Stimulated activated CD8-positive, alpha-beta memory T cell treated with anti-CD3 and anti-CD28 coated beads, Interleukin-4, amount 100 ng/mL, for 24 hours (primary cell): Measurements from ENCODE around the gene SMIM35.
A peak's percentile ranks its signal among the peaks of the same experiment; 100 is the strongest.

Experiments used
- DNase-seq: peaks from one replicate; pipeline ENCODE4 v3.0.0-alpha.2; 2020; ENCODE audit warnings: low read depth

SMIM35 gene

DNA sequence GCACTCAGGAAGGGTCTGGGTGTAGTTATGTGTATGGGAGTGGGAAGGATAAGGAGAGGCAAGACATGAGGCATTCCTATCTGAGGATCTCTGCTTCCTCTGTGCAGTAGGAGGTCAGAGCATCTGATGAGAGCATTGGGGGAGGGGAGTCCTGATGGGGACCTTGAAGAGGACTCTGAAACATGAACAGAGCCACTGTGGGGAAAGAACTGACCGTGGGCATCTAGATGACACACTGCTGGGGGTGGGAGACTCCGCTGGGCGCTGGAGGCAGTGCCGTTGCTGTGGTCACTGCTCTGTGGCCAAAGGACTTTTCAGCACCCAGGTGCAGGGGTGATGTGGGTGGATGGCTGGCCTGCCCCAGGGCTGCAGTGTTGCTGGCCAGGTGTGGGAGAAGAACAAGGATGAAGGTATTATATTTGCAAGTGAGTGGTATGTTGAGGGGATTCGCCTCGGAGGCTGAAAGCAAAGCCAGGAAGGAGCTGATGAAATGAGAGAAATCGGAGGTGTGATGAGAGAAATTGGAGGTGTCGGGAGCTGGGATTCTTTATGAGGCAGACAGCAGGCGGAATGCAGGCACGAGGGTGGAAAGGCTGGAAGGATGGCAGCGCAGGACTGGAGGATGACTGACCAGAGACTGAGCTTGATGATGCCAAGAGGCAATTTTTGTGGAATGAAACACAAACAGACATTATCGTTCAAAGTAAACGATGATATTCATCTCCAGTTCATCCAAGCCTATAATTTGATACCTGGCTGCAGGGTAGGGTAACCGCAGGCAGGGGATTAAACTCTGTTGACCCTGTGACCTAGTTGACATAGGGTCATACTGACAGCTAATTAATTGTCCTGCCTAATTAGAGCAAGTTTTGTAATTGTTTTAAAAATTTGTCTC, 29.3 kb downstream of the SMIM35 start:
- DNase-seq, result no peak

DNA sequence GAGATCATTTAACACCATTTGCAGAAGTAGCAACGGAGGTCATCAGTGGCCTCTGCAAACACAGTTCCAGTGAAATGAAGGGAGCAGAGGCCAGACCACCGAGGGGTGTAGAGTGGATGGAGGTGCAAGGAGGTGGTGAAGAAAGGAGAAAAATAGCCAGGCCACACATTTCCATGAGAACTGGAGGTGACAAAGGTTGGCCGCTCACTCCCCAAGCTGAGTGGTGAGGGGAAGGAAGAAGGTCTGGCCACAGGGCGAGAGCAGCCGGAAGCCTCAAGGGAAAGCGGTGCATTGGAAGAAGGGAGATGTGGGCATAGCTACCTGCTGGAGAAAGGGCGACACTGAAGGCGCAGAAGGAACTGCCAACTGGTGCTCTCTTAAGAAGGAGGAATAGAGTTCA, 30.0 kb downstream of the SMIM35 start:
- no peak for DNase-seq

GRCh38 chr11:118055966-118056365, 30.8 kb downstream of the SMIM35 start:
- DNase-seq, result no peak

- DNase-seq, result no peak
Observed at GRCh38 chr11:118054712-118055640, 31.8 kb downstream of the SMIM35 start.

DNA sequence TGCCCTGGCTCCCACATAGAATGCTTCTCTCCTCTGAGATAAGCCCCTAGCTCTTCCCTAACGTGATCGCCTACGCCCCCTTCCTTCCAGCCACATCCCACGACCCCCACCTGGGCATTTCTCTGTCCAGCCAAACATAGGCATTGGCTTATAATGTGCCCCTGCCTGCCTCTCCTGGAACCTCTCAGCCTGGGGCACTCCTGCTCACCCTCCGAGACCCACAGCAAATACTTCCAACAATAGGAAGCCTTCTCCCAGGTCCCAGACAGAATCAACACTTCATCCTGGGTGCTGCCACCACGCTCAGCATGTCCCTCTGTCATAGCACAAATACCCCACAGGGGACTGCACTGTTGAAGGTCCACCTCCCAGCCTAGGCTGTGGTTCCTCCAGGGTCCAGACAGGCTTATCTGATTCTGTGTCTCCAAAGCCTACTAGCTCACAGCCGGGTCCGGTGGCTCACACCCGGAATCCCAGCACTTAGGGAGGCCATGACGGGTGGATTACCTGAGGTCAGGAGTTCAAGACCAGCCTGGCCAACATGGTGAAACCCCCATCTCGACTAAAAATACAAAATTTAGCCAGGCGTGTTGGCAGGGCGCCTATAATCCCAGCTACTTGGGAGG, 34.1 kb downstream of the SMIM35 start:
- DNase-seq, result no peak

- peak; percentile 37 for DNase-seq
Observed at GRCh38 chr11:118051611-118052461, 34.9 kb downstream of the SMIM35 start.

DNA sequence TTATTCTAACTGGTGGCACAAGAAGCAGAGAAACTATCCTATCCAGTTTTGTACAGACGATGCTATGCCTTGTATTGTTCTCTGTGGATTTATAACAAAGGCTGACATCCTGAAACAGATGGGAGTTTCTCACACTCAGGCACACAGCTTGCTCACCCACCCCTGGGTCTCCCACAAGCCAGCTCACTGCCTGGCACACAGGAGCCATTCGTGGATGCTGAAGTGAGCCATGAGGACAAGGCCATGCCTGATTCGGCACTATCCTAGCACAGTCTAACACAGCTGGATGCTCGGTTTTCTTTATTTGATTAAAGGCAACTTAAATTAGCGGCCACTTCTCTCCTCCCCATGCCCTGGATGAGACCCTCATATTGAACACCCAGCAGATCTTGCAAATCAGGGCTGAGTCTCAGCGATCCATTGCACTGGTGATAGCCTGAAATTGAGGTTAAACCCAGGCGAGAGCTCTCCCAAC, 35.6 kb downstream of the SMIM35 start:
- no peak for DNase-seq

GRCh38 chr11:118050208-118050891, 36.4 kb downstream of the SMIM35 start:
- no peak for DNase-seq

DNA sequence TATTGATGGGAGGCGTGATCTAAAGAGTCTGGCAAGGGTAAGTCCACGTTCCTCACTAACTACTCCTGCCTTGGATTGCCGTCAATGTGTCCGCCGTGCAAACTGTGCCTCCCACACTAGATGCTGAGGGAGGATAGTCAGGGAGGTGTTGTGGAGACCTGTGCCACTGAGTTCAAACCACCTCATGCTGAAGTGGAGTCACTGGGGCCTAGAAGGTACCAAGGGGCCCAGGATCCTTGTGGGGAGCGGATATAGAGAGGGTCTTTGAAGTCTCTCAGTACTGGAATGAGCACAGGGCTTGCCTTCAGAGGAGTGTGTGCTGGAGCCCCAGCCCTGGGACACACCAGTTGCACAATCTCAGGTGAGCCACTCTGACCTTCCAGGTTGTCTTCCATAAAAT, 37.0 kb downstream of the SMIM35 start:
- no peak for DNase-seq

- DNase-seq, result no peak
Observed at GRCh38 chr11:118048472-118049370, 38.0 kb downstream of the SMIM35 start.

DNA sequence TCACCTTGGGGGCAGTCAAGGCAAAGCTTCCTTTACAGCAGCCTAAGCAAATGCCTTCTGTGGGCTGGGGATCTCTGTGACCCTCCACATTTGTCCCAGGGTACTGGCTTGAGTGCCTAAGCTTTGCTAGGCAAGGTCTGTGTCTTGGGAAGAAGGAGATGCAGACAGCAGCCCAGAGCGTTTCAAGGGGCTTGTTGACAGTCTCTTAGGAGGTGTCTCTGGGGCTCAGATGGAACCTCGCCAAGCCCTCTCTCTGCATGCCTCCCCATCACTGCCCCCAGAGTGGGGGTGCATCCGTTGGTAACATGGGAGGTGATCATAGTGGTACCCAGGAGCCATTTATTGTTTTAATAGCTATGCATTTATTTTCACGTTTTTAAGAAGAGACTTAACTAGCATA, 39.0 kb downstream of the SMIM35 start:
- no peak for DNase-seq

DNA sequence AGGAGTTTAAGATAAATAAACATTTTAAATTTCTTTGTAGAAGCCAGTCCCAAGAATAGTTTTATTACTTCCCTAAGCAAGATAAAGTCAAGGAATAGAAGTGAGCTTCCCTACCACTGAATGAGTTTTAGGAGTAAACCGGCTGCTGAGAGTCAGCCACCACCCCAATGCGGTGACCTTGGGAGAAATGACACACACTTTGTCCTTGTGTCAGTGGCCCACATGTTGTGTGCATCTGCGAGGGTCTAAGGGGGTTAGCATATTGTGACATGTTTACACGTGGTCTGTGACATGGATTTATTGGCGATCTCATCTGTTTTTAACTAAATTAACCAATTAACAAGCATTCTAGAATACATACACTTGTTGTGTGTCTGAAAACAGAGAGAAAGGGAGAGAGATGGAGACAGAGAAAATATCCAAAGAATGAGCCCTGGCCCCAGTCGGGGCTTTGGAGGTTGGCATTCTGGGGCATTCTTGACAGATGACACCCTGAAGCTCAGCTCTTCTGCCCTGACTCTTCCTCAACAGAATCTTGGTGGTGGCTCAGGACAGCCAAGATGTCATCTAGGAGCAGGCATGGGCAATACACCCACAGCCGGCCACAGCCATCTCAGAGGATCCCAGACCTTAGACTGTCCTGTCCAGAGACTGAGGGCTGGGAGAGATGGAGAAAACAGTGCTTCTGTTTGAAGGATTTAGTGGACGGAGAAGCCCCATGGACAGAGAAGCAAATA, 39.6 kb downstream of the SMIM35 start:
- DNase-seq, result no peak

- DNase-seq, result no peak
Observed at GRCh38 chr11:118046051-118046963, 40.5 kb downstream of the SMIM35 start.

GRCh38 chr11:118045191-118045590, 41.6 kb downstream of the SMIM35 start:
- DNase-seq, result no peak

GRCh38 chr11:118042796-118043195, 44.0 kb downstream of the SMIM35 start:
- no peak for DNase-seq

GRCh38 chr11:118042141-118042540, 44.6 kb downstream of the SMIM35 start:
- DNase-seq, result no peak

GRCh38 chr11:118033443-118033842, 53.3 kb downstream of the SMIM35 start:
- no peak for DNase-seq

- DNase-seq, result no peak
Observed at GRCh38 chr11:118028626-118029025, 58.1 kb downstream of the SMIM35 start.
